Measurements from ENCODE around the gene KRT17. TPM values are rescaled to one million over a fixed set of nuclear protein-coding genes. Genes with fewer than 3 reads are reported as not detected.

The KRT17 gene
- total RNA-seq, 2 donors from 2014 or later: not detected

DNA sequence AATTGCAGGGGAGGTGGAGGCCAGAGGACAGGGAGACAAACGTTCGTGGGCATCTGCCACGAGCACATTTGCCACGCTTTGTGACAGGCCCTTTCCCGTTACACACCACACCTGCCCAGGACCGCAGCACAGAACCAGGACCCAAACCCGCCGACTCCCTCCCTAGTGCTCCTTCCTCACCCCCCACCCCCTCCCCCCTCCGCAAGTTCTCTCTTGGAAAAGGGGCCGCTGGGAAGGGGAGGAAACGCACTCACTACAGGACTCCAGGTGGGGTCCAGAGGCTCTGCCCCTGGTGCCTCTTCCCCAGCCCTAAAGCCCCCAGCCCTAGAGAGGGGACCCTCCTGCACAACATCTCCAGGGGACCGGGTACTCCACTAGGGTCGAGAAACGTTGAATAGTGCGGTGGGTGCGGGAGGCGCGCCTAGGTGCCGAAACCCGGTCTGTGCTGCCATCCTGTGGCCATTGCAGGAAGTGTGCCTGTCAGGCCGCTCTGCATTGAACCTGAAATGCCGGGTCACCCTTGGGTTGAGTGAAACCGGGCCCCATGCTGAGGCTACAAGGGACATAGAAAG lies 42.4 kb upstream of the KRT17 start:
- Histone ChIP-seq H3K27ac (ENCODE audit: low read depth, low read length) (no peak overlapping the region), H3K27me3 (ENCODE audit: control insufficient read depth, insufficient read depth, low read length, poor library complexity, severe bottlenecking) (peaks cover 23% of the 10 kb centered on the region), H3K36me3 (ENCODE audit: control insufficient read depth, insufficient read depth, low read length) (no peaks in the 10 kb centered on the region), H3K9me3 (ENCODE audit: control insufficient read depth, low read length) (no peaks in the 10 kb centered on the region), H3K4me3 (ENCODE audit: low read length) (peak overlapping the region; percentile 75), H3K9ac (ENCODE audit: extremely low read depth, low read length, poor library complexity, severe bottlenecking) (no peak overlapping the region), H3K4me1 (ENCODE audit: control insufficient read depth, insufficient read depth, low read length) (no peaks in the 10 kb centered on the region)
- no peaks in the 10 kb centered on the region for H3K36me3 Mint-ChIP-seq (ENCODE audit: low read depth)
- peak overlapping the region; percentile 60 for H3K4me3 Mint-ChIP-seq
- DNase-seq: peak; percentile 98
- H3K9me3 Mint-ChIP-seq: no peaks in the 10 kb centered on the region
- peaks cover 36% of the 10 kb centered on the region for H3K27me3 Mint-ChIP-seq (ENCODE audit: insufficient read depth)
- peak overlapping the region; percentile 35 for H3K27ac Mint-ChIP-seq
- H3K4me1 Mint-ChIP-seq: peaks cover 15% of the 10 kb centered on the region
- WGBS, 2 experiments (ENCODE audit: insufficient coverage in 1 of 2, insufficient read length in 1 of 2): 3 to 5% methylated on average over 16 to 23 of the region's 23 CpGs
- TF ChIP-seq CTCF (conservative IDR thresholded peaks at IDR 0.05): peak; percentile 95

- peaks cover 23% of the 10 kb centered on the region for H3K27me3 ChIP-seq (ENCODE audit: control insufficient read depth, insufficient read depth, low read length, poor library complexity, severe bottlenecking)
- no peak overlapping the region for H3K4me3 ChIP-seq (ENCODE audit: low read length)
- DNase-seq: no peak
- Mint-ChIP-seq H3K9me3 (no peaks in the 10 kb centered on the region), H3K27ac (peak overlapping the region; percentile 74), H3K4me3 (peak overlapping the region; percentile 60), H3K36me3 (ENCODE audit: low read depth) (no peaks in the 10 kb centered on the region), H3K4me1 (peaks cover 15% of the 10 kb centered on the region), H3K27me3 (ENCODE audit: insufficient read depth) (peaks cover 36% of the 10 kb centered on the region)
- no peaks in the 10 kb centered on the region for H3K4me1 ChIP-seq (ENCODE audit: control insufficient read depth, insufficient read depth, low read length)
- H3K9me3 ChIP-seq (ENCODE audit: control insufficient read depth, low read length): no peaks in the 10 kb centered on the region
- WGBS, 2 experiments (ENCODE audit: insufficient coverage in 1 of 2, insufficient read length in 1 of 2): 8 to 31% methylated on average over 7 to 11 of the region's 11 CpGs
- H3K36me3 ChIP-seq (ENCODE audit: control insufficient read depth, insufficient read depth, low read length): no peaks in the 10 kb centered on the region
- no peak overlapping the region for H3K9ac ChIP-seq (ENCODE audit: extremely low read depth, low read length, poor library complexity, severe bottlenecking)
- peak; percentile 33 for TF ChIP-seq CTCF (conservative IDR thresholded peaks at IDR 0.05)
- H3K27ac ChIP-seq (ENCODE audit: low read depth, low read length): peak overlapping the region; percentile 53
These were observed 41.9 kb upstream of the KRT17 start for GRCh38 chr17:41666237-41666641.

DNA sequence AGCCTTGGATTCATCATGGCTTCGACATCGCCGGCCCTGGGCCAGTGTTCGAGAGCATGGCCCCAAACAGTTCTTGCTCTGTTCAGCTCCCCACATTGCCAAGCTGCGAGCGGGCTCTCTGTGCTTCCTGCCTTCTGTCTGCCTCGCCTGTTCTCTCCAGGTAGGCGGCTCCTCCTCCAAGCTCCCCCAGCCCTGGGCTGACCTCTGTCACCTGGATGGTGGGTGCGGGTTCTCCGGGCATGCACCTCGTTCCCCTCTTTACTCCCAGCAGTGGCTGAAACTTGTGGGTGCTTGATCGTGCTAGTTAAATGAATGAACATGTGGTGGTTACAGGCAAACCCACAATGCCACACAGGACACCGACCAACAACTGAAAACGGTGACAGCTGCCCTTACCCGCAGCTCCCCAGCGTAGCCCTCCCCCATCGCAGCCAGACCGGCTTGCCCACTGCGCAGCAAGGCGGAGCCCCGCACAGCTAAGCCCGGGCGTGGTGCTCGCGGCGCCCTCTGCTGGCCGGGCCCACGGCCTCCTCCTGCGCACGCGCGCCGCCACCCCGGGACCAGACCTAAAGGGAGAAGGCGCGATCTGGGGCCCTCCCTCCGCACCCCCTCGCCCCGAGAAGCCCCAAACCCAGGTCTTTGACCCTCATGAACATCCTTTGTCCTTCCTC lies 41.3 kb upstream of the KRT17 start:
- no peaks in the 10 kb centered on the region for H3K4me1 ChIP-seq (ENCODE audit: control insufficient read depth, insufficient read depth, low read length)
- peak overlapping the region; percentile 74 for H3K27ac Mint-ChIP-seq
- H3K27me3 ChIP-seq (ENCODE audit: control insufficient read depth, insufficient read depth, low read length, poor library complexity, severe bottlenecking): peaks cover 23% of the 10 kb centered on the region
- peak overlapping the region; percentile 58 for H3K4me3 ChIP-seq (ENCODE audit: low read length)
- no peaks in the 10 kb centered on the region for H3K9me3 Mint-ChIP-seq
- H3K36me3 Mint-ChIP-seq (ENCODE audit: low read depth): no peaks in the 10 kb centered on the region
- peak overlapping the region; percentile 60 for H3K4me3 Mint-ChIP-seq
- peaks cover 15% of the 10 kb centered on the region for H3K4me1 Mint-ChIP-seq
- peak; percentile 98 for TF ChIP-seq CTCF (conservative IDR thresholded peaks at IDR 0.05)
- peak; percentile 98 for DNase-seq
- no peaks in the 10 kb centered on the region for H3K9me3 ChIP-seq (ENCODE audit: control insufficient read depth, low read length)
- H3K36me3 ChIP-seq (ENCODE audit: control insufficient read depth, insufficient read depth, low read length): no peaks in the 10 kb centered on the region
- H3K27me3 Mint-ChIP-seq (ENCODE audit: insufficient read depth): peaks cover 36% of the 10 kb centered on the region
- WGBS, 2 experiments (ENCODE audit: insufficient coverage in 1 of 2, insufficient read length in 1 of 2): 23 to 43% methylated on average over 17 to 39 of the region's 39 CpGs
- peak overlapping the region; percentile 53 for H3K27ac ChIP-seq (ENCODE audit: low read depth, low read length)
- H3K9ac ChIP-seq (ENCODE audit: extremely low read depth, low read length, poor library complexity, severe bottlenecking): no peak overlapping the region
